KMS-11 (cell line): ENCODE data around the gene RAE1.

ENCODE experiments used
- H2AFZ ChIP-seq: fragments of 200-600 bp; sonication (generic); 2 replicates; pipeline ENCODE4 v1.6.1; 2016; ENCODE audit warnings: antibody characterized with exemption, mixed run types, low read depth
- H3K27ac ChIP-seq: fragments of 200-600 bp; sonication (generic); 2 replicates; pipeline ENCODE4 v1.6.1; 2016; ENCODE audit warnings: mild to moderate bottlenecking, mixed run types
- H3K27me3 ChIP-seq: fragments of 200-600 bp; sonication (generic); 2 replicates; pipeline ENCODE4 v1.6.1; 2017; ENCODE audit warnings: mild to moderate bottlenecking, low read depth, mixed run types, moderate library complexity; ENCODE audit not compliant: insufficient read depth
- H3K36me3 ChIP-seq: fragments of 200-600 bp; sonication (generic); 2 replicates; pipeline ENCODE4 v1.6.1; 2017; ENCODE audit warnings: mild to moderate bottlenecking, mixed run types; ENCODE audit not compliant: insufficient read depth
- H3K4me1 ChIP-seq: fragments of 200-600 bp; sonication (generic); 2 replicates; pipeline ENCODE4 v1.6.1; 2016; ENCODE audit warnings: mild to moderate bottlenecking, low read depth, mixed run types; ENCODE audit not compliant: poor library complexity, severe bottlenecking
- H3K4me2 ChIP-seq: fragments of 200-600 bp; sonication (generic); 2 replicates; pipeline ENCODE4 v1.7.0; 2016; ENCODE audit warnings: mild to moderate bottlenecking, mixed run types
- H3K4me3 ChIP-seq: fragments of 200-600 bp; sonication (generic); IDR thresholded peaks from 2 replicates; pipeline ENCODE4 v1.6.1; 2017; ENCODE audit warnings: low read depth, low read length, mixed read lengths; ENCODE audit not compliant: insufficient read depth
- H3K79me2 ChIP-seq: fragments of 200-600 bp; sonication (generic); 2 replicates; pipeline ENCODE4 v1.6.1; 2016; ENCODE audit warnings: low read depth, mixed run types; ENCODE audit not compliant: insufficient read depth
- H3K9ac ChIP-seq: fragments of 200-600 bp; sonication (generic); 2 replicates; pipeline ENCODE4 v1.6.1; 2016; ENCODE audit warnings: mild to moderate bottlenecking, mixed run types
- H4K20me1 ChIP-seq: fragments of 200-600 bp; sonication (generic); 2 replicates; pipeline ENCODE4 v1.6.1; 2016; ENCODE audit warnings: mild to moderate bottlenecking, mixed run types; ENCODE audit not compliant: insufficient read depth
- TF ChIP-seq, protein P1 (sequence below): fragments of 200-600 bp; sonication (generic); conservative IDR thresholded peaks from 2 replicates; pipeline ENCODE4 v1.6.1; 2017; ENCODE audit warnings: low read depth, mild to moderate bottlenecking, antibody characterized with exemption, low read length, moderate library complexity, mixed read lengths

The RAE1 gene

DNA sequence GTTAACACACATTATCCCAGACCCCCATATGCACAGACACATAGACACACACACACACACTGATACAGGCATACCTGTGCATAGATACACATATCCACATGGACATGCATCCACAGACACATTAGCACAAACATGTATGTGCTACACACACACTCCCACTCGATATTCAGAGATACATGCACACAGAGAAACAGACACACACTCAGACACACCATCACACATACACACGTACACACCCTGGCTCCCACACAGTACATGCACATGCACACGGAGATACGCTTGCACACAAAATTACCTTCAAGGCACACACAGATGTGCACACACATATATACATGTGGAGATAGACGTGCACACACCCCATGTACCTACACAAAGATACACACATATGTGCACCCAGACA is 59.9 kb downstream of the RAE1 start:
- Histone ChIP-seq H3K4me3 (no peak overlapping the region), H3K79me2 (0 out of 2 replicates have a peak, but pooled peaks cover under 1% of the 10 kb centered on the region), H4K20me1 (peaks cover 6% of the 10 kb centered on the region; the same call in 1 of the 2 replicates), H2AFZ (no peak overlapping the region), H3K4me1 (no peaks in the 10 kb centered on the region), H3K9ac (no peak overlapping the region), H3K4me2 (no peak overlapping the region), H3K27me3 (no peaks in the 10 kb centered on the region), H3K27ac (no peak overlapping the region), H3K36me3 (no peaks in the 10 kb centered on the region; the same call in 1 of the 2 replicates)
- TF ChIP-seq, protein P1, sequence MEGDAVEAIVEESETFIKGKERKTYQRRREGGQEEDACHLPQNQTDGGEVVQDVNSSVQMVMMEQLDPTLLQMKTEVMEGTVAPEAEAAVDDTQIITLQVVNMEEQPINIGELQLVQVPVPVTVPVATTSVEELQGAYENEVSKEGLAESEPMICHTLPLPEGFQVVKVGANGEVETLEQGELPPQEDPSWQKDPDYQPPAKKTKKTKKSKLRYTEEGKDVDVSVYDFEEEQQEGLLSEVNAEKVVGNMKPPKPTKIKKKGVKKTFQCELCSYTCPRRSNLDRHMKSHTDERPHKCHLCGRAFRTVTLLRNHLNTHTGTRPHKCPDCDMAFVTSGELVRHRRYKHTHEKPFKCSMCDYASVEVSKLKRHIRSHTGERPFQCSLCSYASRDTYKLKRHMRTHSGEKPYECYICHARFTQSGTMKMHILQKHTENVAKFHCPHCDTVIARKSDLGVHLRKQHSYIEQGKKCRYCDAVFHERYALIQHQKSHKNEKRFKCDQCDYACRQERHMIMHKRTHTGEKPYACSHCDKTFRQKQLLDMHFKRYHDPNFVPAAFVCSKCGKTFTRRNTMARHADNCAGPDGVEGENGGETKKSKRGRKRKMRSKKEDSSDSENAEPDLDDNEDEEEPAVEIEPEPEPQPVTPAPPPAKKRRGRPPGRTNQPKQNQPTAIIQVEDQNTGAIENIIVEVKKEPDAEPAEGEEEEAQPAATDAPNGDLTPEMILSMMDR = no peak

DNA sequence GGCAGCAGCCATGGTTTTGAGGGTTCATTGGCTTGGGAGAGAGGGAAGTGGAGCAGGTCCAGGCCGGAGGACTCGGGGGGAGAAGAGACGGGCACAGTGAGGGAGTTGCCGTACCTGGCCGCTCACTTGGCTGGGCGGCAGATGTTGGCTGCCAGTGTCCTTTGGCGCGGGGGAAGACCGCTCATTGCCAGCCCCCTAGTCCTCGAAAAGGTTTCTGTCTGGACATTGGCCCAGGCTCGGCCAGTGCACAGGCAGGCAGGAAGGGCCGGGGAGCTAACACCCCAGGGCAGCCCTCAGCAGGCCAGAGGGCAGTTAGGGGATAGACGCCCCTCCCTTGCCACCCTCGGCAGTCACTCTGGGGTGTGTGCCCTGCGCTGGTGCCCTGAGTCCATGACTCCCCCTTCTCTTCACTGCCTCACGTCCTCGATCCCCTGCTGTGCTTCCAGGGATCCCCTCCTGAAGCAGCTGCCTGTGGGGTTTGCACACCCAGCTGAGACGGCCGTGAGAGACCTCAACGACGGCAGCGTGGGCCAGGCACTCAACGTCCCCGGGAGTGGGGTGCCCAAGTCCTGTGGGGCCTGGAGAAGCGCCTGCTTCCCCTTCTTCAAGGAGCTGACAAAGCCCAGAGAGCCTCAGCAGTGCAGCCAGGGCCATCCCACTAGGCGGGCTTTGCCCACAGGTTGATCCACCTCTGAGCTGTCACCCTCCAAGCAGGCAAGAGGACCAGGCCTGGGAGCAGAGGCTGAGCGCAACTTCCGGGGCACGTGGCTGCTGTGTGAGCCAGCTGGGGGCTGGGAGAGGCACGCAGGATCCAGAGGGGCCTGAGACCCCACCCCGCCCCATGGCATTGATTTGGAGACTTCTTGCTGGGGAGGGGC is 60.6 kb downstream of the RAE1 start:
- no peaks in the 10 kb centered on the region for H3K27me3 ChIP-seq
- no peak overlapping the region for H3K27ac ChIP-seq
- no peaks in the 10 kb centered on the region; the same call in 1 of the 2 replicates for H3K36me3 ChIP-seq
- H2AFZ ChIP-seq = no peak overlapping the region
- no peaks in the 10 kb centered on the region for H3K79me2 ChIP-seq
- H3K9ac ChIP-seq = no peak overlapping the region
- TF ChIP-seq, protein P1 = no peak
- no peak overlapping the region for H3K4me2 ChIP-seq
- H3K4me1 ChIP-seq = no peaks in the 10 kb centered on the region
- H4K20me1 ChIP-seq = peaks cover 6% of the 10 kb centered on the region; the same call in 1 of the 2 replicates
- no peak overlapping the region for H3K4me3 ChIP-seq

DNA sequence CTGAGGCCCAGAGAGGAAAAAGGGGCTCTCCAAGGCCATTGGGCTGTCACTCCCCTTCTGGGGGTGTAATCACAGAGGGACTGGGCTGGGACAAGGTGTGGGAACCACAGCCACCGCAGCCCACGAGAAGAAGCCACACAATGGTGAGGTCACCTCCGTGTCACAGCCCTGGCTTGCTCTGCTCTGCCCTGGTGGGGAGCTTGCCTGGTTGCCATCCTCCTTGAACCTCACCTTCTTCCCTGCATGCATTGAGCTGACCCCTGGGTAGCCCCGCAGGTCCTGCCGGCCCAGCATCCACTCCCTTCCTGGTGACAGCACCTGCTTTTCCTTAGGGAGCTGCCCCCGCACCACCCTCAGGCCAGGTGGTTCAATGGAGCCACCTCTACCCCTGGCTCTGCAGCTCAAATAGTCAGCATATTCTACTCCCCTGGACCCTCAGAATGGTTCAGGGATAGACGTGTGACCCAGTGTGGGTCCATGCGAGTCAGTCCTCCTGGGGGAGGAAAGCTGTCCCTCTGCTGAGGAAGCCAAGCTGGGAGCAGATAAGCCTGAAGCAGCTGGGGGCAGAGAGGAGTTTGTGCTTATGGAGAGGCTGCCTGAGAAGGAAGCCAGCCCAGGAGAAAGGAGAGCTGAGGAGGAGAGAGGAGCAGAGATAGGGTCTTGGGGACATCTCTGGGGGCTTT is 61.4 kb downstream of the RAE1 start:
- Histone ChIP-seq H2AFZ (no peak overlapping the region), H3K36me3 (no peaks in the 10 kb centered on the region; the same call in 1 of the 2 replicates), H3K27me3 (no peaks in the 10 kb centered on the region), H3K4me2 (no peak overlapping the region), H4K20me1 (peaks cover 6% of the 10 kb centered on the region; the same call in 1 of the 2 replicates), H3K79me2 (no peaks in the 10 kb centered on the region), H3K4me1 (no peaks in the 10 kb centered on the region), H3K9ac (no peak overlapping the region), H3K27ac (no peak overlapping the region), H3K4me3 (no peak overlapping the region)
- TF ChIP-seq, protein P1 = no peak

- Histone ChIP-seq H3K4me1 (peaks cover 13% of the 10 kb centered on the region), H3K79me2 (no peaks in the 10 kb centered on the region), H4K20me1 (peaks cover 6% of the 10 kb centered on the region; the same call in 1 of the 2 replicates), H3K36me3 (no peaks in the 10 kb centered on the region), H3K4me3 (no peak overlapping the region), H3K4me2 (no peak overlapping the region), H2AFZ (no peak overlapping the region), H3K27me3 (no peaks in the 10 kb centered on the region), H3K9ac (no peak overlapping the region), H3K27ac (no peak overlapping the region)
- TF ChIP-seq, protein P1 = no peak
Observed at GRCh38 chr20:57413986-57414385, 62.9 kb downstream of the RAE1 start.
